GM18498 (cell line): Measurements from ENCODE around the gene FMNL2.

Experiments used
- ATAC-seq: cut with Tn5 transposase; IDR thresholded peaks from one replicate; pipeline ENCODE4 v1.9.1; 2021; ENCODE audit warnings: mild to moderate bottlenecking, moderate library complexity; ENCODE audit not compliant: unreplicated experiment

FMNL2 gene

GRCh38 chr2:152629202-152629601 is 294.2 kb downstream of the FMNL2 start:
- no peak for ATAC-seq

- ATAC-seq = no peak
Observed at GRCh38 chr2:152630466-152630865, 295.5 kb downstream of the FMNL2 start.

GRCh38 chr2:152632736-152633135 is 297.8 kb downstream of the FMNL2 start:
- no peak for ATAC-seq

- ATAC-seq = no peak
Observed at GRCh38 chr2:152635635-152636298, 300.8 kb downstream of the FMNL2 start.

- no peak for ATAC-seq
Observed at GRCh38 chr2:152637251-152637650, 302.3 kb downstream of the FMNL2 start.

GRCh38 chr2:152638056-152638455 is 303.1 kb downstream of the FMNL2 start:
- no peak for ATAC-seq

GRCh38 chr2:152638590-152638989 is 303.6 kb downstream of the FMNL2 start:
- ATAC-seq = no peak

GRCh38 chr2:152644189-152644873 is 309.4 kb downstream of the FMNL2 start:
- ATAC-seq = no peak

- no peak for ATAC-seq
Observed at GRCh38 chr2:152646264-152646663, 311.3 kb downstream of the FMNL2 start.

- ATAC-seq = no peak
Observed at GRCh38 chr2:152646775-152647174, 311.8 kb downstream of the FMNL2 start.

GRCh38 chr2:152647552-152647951 is 312.6 kb downstream of the FMNL2 start:
- ATAC-seq = no peak

GRCh38 chr2:152648336-152648735 is 313.4 kb downstream of the FMNL2 start:
- no peak for ATAC-seq

- no peak for ATAC-seq
Observed at GRCh38 chr2:152649997-152650396, 315.0 kb downstream of the FMNL2 start.

GRCh38 chr2:152650768-152651371 is 315.9 kb downstream of the FMNL2 start:
- no peak for ATAC-seq

- ATAC-seq = no peak
Observed at GRCh38 chr2:152651834-152652233, 316.9 kb downstream of the FMNL2 start.

- no peak for ATAC-seq
Observed at GRCh38 chr2:152655880-152656279, 320.9 kb downstream of the FMNL2 start.

GRCh38 chr2:152657043-152657442 is 322.1 kb downstream of the FMNL2 start:
- peak; percentile 48 for ATAC-seq

- ATAC-seq = no peak
Observed at GRCh38 chr2:152658221-152658620, 323.2 kb downstream of the FMNL2 start.

- no peak for ATAC-seq
Observed at GRCh38 chr2:152661076-152661475, 326.1 kb downstream of the FMNL2 start.

- no peak for ATAC-seq
Observed at GRCh38 chr2:152664725-152665124, 329.8 kb downstream of the FMNL2 start.

GRCh38 chr2:152674334-152674733 is 339.4 kb downstream of the FMNL2 start:
- no peak for ATAC-seq

GRCh38 chr2:152676461-152676860 is 341.5 kb downstream of the FMNL2 start:
- no peak for ATAC-seq
